AG10803 (cell line): ENCODE data around the gene SPCS2.

Source experiments
- DNase-seq: peaks from one replicate; pipeline ENCODE4 v3.0.0; 2010; ENCODE audit warnings: low read depth
- H3K4me3 ChIP-seq: 2 replicates; pipeline ENCODE4 v1.5.1; 2011; ENCODE audit warnings: mild to moderate bottlenecking, low read length, control low read depth
- CTCF ChIP-seq: conservative IDR thresholded peaks from 2 replicates; pipeline ENCODE4 v1.5.1; 2011; ENCODE audit warnings: mild to moderate bottlenecking, low read length, control low read depth, inconsistent platforms

The SPCS2 gene

GRCh38 chr11:75024764-75025211, 75.7 kb downstream of the SPCS2 start:
- no peak overlapping the region for H3K4me3 ChIP-seq
- no peak for TF ChIP-seq CTCF
- peak; percentile 32 for DNase-seq

- TF ChIP-seq CTCF, result no peak
- DNase-seq, result no peak
- no peak overlapping the region for H3K4me3 ChIP-seq
Measured at GRCh38 chr11:75025561-75025960, 76.5 kb downstream of the SPCS2 start.

GRCh38 chr11:75028321-75028720, 79.3 kb downstream of the SPCS2 start:
- peak; percentile 67 for DNase-seq
- no peak overlapping the region for H3K4me3 ChIP-seq

More at GRCh38 chr11:75028321-75028720, 79.3 kb downstream of the SPCS2 start:
- TF ChIP-seq CTCF, result no peak
